ENCODE measurements around the gene CDK5RAP2.

- TF ChIP-seq CTCF (conservative IDR thresholded peaks at IDR 0.05; ENCODE audit: low read length), result no peak
- TF ChIP-seq EZH2phosphoT487 (IDR thresholded peaks at IDR 0.05; ENCODE audit: borderline replicate concordance), result no peak
Measured at GRCh38 chr9:120567081-120567480, 12.9 kb downstream of the CDK5RAP2 start.
